ENCODE measurements around the gene CYTH2.
"Not testable (repeated sequence)": the region's sequence is repeated elsewhere in the genome, so short reads cannot be mapped to it uniquely, and the experiment has no call there.

The CYTH2 gene

GRCh38 chr19:48477698-48478338 lies 8.6 kb downstream of the CYTH2 start:
- no peak for DNase-seq (ENCODE audit: low read depth)

DNA sequence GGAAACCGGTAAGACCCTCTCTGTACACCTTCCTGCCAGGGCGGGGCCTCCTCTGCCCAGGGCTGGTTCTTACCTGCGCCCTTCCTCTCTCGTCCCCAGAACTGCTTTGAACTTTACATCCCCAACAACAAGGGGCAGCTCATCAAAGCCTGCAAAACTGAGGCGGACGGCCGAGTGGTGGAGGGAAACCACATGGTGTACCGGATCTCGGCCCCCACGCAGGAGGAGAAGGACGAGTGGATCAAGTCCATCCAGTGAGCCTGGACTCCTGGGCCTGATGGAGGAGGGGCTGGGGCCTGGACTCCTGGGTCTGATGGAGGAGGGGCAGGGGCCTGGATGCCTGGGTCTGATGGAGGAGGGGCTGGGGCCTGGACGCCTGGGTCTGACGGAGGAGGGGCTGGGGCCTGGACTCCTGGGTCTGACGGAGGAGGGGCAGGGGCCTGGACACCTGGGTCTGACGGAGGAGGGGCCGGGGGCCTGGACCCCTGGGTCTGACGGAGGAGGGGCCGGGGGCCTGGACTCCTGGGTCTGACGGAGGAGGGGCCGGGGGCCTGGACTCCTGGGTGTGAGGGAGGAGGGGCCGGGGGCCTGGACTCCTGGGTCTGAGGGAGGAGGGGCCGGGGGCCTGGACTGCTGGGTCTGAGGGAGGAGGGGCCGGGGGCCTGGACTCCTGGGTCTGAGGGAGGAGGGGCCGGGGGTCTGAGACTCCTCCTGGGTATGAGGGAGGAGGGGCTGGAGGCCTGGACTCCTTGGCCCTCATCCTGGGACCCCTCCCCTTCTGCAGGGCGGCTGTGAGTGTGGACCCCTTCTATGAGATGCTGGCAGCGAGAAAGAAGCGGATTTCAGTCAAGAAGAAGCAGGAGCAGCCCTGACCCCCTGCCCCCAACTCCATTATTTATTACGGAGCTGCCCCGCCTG lies 9.4 kb downstream of the CYTH2 start:
- no peak for DNase-seq (ENCODE audit: low read depth)

- no peak for DNase-seq (ENCODE audit: low read depth)
These were observed 10.5 kb downstream of the CYTH2 start for GRCh38 chr19:48479686-48480085.

DNA sequence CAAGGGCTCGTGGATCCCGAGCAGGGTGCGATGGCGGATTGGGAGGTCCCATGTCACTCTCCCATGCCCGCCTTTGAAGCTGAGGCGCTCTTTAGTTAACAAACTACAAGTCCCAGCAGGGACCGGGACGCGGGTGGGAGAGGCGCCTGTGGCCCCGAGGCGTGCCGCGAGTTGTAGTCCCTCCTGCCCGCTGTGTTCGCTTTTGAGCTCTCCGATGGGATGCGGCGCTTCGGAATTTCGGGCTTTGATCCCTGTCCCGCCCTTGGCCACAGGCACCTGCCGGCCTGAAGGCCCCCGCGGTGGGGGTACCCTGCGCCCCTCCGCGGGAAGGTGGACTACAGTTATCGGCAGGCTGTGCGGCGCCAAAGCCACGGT lies 11.0 kb downstream of the CYTH2 start:
- DNase-seq (ENCODE audit: low read depth) = peak; percentile 22

- peak; percentile 24 for DNase-seq (ENCODE audit: low read depth)
These were observed 11.7 kb downstream of the CYTH2 start for GRCh38 chr19:48480558-48481500.

GRCh38 chr19:48481846-48482639 lies 12.9 kb downstream of the CYTH2 start:
- DNase-seq (ENCODE audit: low read depth) = no peak

DNA sequence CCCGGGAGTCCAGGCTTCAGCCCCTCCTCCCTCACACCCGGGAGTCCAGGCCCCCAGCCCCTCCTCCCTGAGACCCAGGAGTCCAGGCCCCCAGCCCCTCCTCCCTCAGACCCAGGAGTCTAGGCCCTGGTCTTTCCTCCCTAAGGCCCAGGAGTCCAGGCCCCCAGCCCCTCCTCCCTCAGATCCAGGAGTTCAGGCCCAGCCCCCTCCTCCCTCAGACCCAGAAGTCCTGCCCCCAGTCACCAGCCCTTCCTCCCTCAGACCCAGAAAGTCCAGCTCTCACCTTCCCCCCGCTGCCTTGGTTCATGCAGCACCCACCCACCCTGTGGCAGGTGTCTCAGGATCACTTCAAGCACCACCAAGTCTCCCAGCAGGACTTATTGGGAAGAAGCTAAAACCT lies 14.1 kb downstream of the CYTH2 start:
- DNase-seq (ENCODE audit: low read depth) = no peak

DNA sequence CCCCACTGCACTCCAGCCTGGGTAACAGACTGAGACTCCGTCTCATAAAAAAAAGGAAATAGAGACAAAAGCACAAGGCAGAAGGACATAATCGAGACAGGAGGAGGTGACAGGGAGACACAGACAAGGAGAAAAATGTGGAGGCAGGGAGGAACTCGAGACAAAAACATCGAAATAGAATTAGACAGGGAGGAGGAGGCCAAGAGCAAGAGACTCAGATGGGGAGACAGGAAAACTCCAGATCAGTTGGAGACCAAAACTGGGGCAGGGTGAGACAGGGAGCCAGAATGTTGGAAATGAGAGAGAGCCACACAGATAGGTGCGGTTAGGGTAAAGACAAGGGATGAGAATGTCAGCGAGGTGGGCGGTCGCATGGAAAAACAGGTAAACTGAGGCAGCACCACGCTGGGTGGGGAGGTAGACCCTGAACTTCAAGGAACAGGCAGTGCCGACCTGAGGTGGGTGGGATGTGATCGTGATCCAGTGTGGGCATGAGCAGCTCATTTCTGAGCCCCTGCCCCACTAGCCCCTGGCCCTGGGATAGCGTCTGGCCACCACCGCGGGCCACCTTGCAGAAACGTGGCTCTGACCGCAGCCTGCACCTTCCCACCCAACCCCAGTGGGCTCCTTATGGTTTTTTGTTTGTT lies 15.2 kb downstream of the CYTH2 start:
- no peak for DNase-seq (ENCODE audit: low read depth)

DNA sequence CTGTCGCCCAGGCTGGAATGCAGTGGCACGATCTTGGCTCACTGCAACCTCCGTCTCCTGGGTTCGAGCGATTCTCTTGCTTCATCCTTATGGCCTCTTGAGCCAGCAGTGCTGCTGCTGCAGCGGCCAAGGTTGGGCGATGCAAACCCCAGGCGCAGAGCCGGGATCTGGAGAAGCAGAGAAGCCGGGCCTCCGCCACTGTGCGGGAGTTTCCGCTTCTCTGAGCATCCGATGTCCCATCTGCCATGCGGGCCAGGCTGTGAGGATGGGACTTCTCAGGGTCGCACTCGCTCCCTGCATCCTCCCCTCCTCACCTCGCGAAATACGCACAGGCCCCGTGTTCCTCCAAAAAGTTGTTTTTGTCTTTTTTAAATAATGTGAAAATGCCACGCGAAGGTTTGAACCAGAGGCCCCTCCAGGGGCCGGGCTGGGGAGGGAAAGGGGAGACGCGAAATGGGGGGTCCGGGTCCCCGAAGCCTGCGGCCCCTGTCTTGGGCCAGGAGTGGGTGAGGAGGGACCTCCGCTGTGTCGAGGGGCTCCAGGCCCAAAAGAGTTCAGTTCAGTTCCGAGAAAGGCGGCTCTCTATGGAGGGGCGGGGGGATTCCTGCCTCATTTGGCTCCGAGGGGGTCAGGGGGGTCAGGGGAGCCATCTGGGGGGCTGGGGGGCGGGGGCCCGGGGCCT lies 15.9 kb downstream of the CYTH2 start:
- DNase-seq (ENCODE audit: low read depth) = no peak

GRCh38 chr19:48486706-48487105 lies 17.5 kb downstream of the CYTH2 start:
- not testable (repeated sequence) for DNase-seq (ENCODE audit: low read depth)

GRCh38 chr19:48487544-48487943 lies 18.4 kb downstream of the CYTH2 start:
- no peak for DNase-seq (ENCODE audit: low read depth)

DNA sequence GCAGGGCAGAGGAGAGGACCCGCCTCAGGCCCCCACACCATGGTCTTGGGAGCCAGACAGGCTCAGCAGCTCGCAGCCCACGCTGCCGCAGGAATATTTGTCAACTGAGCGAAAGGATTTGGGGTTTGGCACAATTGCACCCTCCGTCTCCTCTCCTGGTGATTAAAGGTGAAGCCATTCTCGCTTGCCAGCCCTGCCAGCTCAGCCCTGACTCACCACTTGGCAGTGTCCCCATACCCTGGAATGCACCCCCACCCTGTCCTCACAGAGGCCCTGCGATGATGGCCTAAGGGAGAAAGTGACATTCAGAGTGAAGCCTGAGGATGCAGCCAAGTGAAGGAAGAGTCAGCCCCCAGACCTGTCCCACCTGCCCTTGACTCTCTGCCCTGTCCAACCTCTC lies 18.8 kb downstream of the CYTH2 start:
- DNase-seq (ENCODE audit: low read depth) = no peak

DNA sequence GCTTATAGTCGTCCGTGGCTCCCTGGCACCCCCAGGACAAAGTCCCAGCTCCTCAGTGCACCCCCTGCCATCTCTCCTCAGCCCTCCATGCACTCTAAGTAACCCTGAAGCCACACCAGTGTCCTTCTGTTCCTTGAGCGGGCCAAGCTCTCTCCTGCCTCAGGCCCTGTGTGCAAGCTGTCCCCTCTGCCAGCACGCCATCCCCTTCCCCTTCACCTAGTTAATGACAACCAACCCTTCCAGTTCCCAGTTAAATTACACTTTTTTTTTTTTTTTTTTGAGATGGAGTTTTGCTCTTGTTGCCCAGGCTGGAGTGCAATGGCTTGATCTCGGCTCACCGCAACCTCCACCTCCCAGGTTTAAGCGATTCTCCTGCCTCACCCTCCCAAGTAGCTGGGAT lies 19.3 kb downstream of the CYTH2 start:
- not testable (repeated sequence) for DNase-seq (ENCODE audit: low read depth)

DNA sequence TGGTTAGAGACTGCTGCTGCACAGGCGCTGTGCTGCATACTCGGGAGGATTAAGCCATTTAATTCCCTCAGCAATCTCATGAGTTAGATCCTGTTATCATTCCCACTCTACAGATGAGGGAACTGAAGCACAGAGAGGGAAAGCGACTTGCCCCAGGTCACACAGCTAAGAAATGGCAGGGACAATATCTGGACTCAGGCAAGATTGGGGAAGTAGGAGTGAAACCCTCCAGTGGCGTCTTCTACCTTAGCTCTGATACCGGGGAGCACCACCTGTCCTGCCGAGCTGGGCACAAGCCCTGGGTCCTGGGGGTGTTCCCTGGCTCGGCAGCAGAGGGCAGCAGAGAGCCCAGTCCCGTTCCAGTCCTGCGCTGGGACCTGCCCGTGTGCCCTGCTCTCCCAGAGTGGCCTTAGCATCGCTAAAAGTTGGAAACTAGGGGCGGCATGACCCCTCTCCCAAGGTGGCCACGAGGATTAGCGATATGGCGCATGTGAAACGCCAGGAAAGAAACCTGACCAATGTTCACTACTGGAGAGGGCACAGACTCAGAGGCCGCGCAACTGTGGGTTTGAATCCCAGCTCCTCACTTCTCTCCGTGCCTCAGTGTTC lies 20.5 kb downstream of the CYTH2 start:
- DNase-seq (ENCODE audit: low read depth) = peak; percentile 63

GRCh38 chr19:48490981-48491792 lies 22.0 kb downstream of the CYTH2 start:
- DNase-seq (ENCODE audit: low read depth) = peak; percentile 39

DNA sequence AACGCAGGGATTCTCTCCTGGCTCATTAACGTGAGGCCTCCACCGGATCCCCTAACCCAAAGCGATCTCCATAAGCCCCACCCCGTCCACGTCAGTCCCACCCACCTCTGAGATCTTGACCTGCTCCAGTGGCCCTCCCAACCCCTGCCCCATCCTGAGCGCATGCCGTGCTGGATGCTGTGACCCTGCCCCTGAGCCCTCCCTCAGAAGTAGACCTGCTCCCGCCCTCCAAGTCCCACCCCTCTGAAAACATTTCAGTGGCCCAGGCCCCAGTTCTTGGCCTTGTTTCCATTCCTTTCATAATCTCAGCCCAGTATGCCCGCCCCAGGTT lies 22.6 kb downstream of the CYTH2 start:
- no peak for DNase-seq (ENCODE audit: low read depth)

GRCh38 chr19:48492925-48493717 lies 24.0 kb downstream of the CYTH2 start:
- peak; percentile 54 for DNase-seq (ENCODE audit: low read depth)

DNA sequence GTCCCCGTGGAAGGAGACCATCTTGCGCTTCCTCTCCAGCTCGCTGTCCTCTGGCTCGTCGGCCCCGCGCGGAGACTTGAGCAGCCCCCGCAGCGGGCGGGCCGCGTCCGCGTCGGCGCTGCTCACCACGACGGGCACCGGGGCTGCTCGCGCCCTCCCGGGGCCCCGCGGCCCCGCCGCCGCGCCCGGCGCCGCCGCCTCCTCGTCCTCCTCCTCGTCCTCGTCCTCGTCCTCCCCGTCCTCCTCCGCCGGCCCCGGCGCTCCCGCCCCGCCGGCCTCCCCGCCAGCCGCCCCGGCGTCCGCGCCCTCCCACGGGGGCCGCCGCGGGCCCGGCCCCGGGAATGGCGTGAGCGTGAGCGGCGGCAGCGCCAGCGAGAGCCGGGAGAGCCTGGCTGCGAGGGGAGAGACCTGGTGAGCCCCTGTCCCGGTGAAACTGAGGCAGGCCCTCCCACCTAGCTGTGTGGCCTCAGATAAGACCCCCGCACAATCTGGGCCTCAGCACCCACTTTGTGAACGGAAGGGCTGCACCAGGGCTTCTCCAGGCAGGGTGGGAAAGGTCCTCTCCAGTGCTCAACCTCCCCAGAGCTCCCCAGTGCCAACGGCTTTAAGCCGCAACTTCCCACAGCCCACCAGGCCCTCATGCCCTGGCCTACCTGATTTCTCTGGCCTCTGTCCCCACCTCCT lies 24.7 kb downstream of the CYTH2 start:
- no peak for DNase-seq (ENCODE audit: low read depth)

All from stimulated activated CD8-positive, alpha-beta memory T cell treated with anti-CD3 and anti-CD28 coated beads, Interleukin-12 subunit alpha, Interleukin-12 subunit beta, amount 100 ng/mL, for 1 hour (primary cell).